ENCODE measurements around the gene FBXO44. TPM values are rescaled to one million over a fixed set of nuclear protein-coding genes. Genes with fewer than 3 reads are reported as not detected.
A peak's percentile ranks its signal among the peaks of the same experiment; 100 is the strongest.

Gene FBXO44
- polyA plus RNA-seq, 4 donors: 11.0 to 32.4 (median 27.8) TPM

DNA sequence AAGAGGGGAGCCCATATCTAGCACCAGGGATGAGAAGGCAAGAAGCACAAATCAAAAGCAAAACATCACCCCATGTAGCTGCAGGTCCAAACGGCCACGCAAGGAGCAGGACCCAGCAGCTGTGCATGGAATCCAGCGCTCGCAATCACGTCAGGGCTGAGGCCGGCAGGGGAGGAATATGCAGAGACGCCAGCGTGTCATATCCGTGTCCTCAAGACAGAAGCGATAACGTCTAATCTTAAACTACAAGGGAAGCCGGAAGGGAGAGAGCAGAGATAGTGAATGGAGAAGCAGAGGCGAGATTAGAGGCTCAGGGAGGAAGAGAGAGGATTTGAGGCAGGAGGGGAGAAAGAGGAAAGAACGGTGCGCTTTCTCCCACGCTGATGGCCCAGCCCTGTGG lies 39.6 kb upstream of the FBXO44 start:
- FAIRE-seq: no peak
- WGBS, 3 donors: 25 to 54% (median 35%) methylated on average over 16 of the region's 16 CpGs

DNA sequence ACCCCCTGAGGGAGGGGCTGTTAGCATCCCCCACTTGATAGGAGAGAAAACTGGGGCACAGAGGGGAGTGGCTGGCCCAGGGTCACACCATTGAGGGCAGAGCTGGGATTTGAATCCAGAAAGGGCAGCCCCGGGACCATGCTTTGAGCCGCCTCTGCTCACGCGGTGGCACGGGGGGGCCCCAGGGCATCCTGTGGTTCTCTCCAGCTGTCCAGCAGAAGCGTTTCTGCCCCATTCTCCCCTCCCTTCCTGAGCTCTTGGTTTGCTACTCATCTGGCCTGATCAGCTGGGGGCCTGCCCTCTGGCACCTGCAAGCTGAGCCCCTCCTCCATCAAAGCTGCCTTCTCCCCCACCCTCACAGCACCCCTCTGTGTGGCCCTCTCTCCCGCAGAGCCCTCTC lies 37.9 kb upstream of the FBXO44 start:
- FAIRE-seq (no peak), DNase-seq (no peak)
- WGBS, 3 donors: 59 to 70% (median 68%) methylated on average over 6 to 7 of the region's 7 CpGs
- no peaks in the 10 kb centered on the region for H3K36me3 ChIP-seq (ENCODE audit: control insufficient read depth in 3 of 3, insufficient read depth in 2 of 3, low read depth in 1 of 3, low read length in 3 of 3)
- H3K27me3 ChIP-seq (ENCODE audit: control insufficient read depth in 3 of 3, insufficient read depth in 3 of 3, low read length in 3 of 3): peaks cover 0 to 3% (median 0%) of the 10 kb centered on the region in 3 donors
- no peak overlapping the region for H3K27ac ChIP-seq (ENCODE audit: low read depth in 1 of 3, low read length in 2 of 3)
- no peaks in the 10 kb centered on the region for H3K9me3 ChIP-seq (ENCODE audit: control insufficient read depth in 2 of 2, insufficient read depth in 1 of 2, low read depth in 1 of 2, low read length in 1 of 2)
- no peaks in the 10 kb centered on the region for H3K4me1 ChIP-seq (ENCODE audit: control insufficient read depth in 3 of 3, insufficient read depth in 2 of 3, low read depth in 1 of 3, low read length in 2 of 3)
- no peak overlapping the region for H3K4me3 ChIP-seq (ENCODE audit: low read depth in 1 of 3, low read length in 3 of 3)

More for the DNA sequence above, 39.6 kb upstream of the FBXO44 start:
- Histone ChIP-seq H3K4me3 (ENCODE audit: low read depth in 1 of 3, low read length in 3 of 3) (no peak overlapping the region), H3K9me3 (ENCODE audit: control insufficient read depth in 2 of 2, insufficient read depth in 1 of 2, low read depth in 1 of 2, low read length in 1 of 2) (no peaks in the 10 kb centered on the region), H3K27ac (ENCODE audit: low read depth in 1 of 3, low read length in 2 of 3) (no peak overlapping the region), H3K36me3 (ENCODE audit: control insufficient read depth in 3 of 3, insufficient read depth in 2 of 3, low read depth in 1 of 3, low read length in 3 of 3) (no peaks in the 10 kb centered on the region), H3K4me1 (ENCODE audit: control insufficient read depth in 3 of 3, insufficient read depth in 2 of 3, low read depth in 1 of 3, low read length in 2 of 3) (no peaks in the 10 kb centered on the region), H3K27me3 (ENCODE audit: control insufficient read depth in 3 of 3, insufficient read depth in 3 of 3, low read length in 3 of 3) (peaks cover 0 to 3% (median 0%) of the 10 kb centered on the region in 3 donors)
- DNase-seq: peak in 1 of 2 donors; percentile 7

DNA sequence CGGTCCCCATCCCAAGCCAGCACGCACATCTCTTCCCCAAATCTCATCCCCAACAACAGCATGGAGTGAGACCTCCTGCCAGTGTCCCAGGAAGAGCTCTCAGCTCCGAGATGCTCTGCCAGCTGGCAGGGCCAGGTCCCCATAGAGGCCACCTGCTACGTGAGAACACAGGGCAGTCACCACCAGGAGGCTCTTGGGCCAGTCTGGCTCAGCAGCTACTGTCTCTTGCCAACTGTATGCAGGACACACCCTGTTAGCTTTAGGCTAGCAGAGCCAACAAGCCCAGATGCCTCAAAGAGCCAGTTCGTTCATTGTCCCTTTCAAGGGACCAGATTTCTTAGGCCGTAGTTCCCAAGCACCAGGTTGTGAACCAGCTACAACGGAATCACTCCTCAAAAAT lies 37.4 kb upstream of the FBXO44 start:
- Histone ChIP-seq H3K4me3 (ENCODE audit: low read depth in 1 of 3, low read length in 3 of 3) (no peak overlapping the region), H3K27ac (ENCODE audit: low read depth in 1 of 3, low read length in 2 of 3) (no peak overlapping the region), H3K36me3 (ENCODE audit: control insufficient read depth in 3 of 3, insufficient read depth in 2 of 3, low read depth in 1 of 3, low read length in 3 of 3) (no peaks in the 10 kb centered on the region), H3K4me1 (ENCODE audit: control insufficient read depth in 3 of 3, insufficient read depth in 2 of 3, low read depth in 1 of 3, low read length in 2 of 3) (no peaks in the 10 kb centered on the region), H3K27me3 (ENCODE audit: control insufficient read depth in 3 of 3, insufficient read depth in 3 of 3, low read length in 3 of 3) (no peaks in the 10 kb centered on the region), H3K9me3 (ENCODE audit: control insufficient read depth in 2 of 2, insufficient read depth in 1 of 2, low read depth in 1 of 2, low read length in 1 of 2) (no peaks in the 10 kb centered on the region)
- DNase-seq (peak in 1 of 2 donors; percentile 7), FAIRE-seq (no peak)
- WGBS, 3 donors: 49 to 61% (median 54%) methylated on average over 7 of the region's 7 CpGs

DNA sequence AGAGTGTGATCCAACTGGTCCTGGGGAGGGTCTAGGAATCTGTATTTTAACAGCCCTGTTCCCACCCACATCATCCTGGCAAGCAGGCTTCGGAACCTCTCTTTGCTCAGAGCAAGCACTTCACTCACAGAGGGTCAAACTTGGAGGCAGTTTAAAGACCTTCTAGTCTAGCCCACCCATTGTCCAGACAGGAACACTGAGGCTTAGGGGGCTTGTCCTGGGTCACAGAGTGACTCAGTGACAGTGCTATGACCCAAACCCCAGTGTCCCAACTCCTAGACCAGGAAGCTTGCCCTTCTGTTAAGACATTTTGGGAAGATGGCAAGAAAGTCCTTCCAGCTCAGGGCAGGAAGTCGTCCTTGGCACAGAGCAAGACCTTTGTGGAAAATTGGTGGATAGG lies 36.9 kb upstream of the FBXO44 start:
- WGBS, 3 donors: 85 to 88% (median 85%) methylated on average over 2 of the region's 2 CpGs
- Histone ChIP-seq H3K27ac (ENCODE audit: low read depth in 1 of 3, low read length in 2 of 3) (no peak overlapping the region), H3K36me3 (ENCODE audit: control insufficient read depth in 3 of 3, insufficient read depth in 2 of 3, low read depth in 1 of 3, low read length in 3 of 3) (no peaks in the 10 kb centered on the region), H3K9me3 (ENCODE audit: control insufficient read depth in 2 of 2, insufficient read depth in 1 of 2, low read depth in 1 of 2, low read length in 1 of 2) (no peaks in the 10 kb centered on the region), H3K4me1 (ENCODE audit: control insufficient read depth in 3 of 3, insufficient read depth in 2 of 3, low read depth in 1 of 3, low read length in 2 of 3) (no peaks in the 10 kb centered on the region), H3K27me3 (ENCODE audit: control insufficient read depth in 3 of 3, insufficient read depth in 3 of 3, low read length in 3 of 3) (no peaks in the 10 kb centered on the region), H3K4me3 (ENCODE audit: low read depth in 1 of 3, low read length in 3 of 3) (no peak overlapping the region)
- FAIRE-seq: no peak
- DNase-seq: no peak

DNA sequence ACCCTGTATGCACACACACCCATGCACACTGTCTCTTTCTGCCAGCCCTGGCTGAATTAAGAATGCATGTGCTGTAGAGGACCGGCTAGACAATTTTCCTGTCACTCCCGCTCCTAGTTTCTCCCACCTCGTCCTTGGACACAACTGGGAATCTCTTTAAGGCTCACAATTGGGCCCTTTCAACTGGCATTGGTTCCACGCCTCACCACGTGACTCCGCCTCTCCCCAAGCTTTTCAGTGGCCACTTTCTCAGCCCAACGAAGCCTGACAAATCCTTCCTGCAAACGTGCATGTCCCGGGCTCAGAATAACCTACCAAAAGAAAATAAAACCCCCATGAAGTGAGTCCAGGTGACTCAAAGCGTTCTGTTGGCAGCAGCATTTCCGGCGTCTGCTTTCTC lies 34.3 kb upstream of the FBXO44 start:
- FAIRE-seq (no peak), DNase-seq (no peak)
- WGBS, 3 donors: 54 to 57% (median 55%) methylated on average over 12 of the region's 12 CpGs
- H3K4me1 ChIP-seq (ENCODE audit: control insufficient read depth in 3 of 3, insufficient read depth in 2 of 3, low read depth in 1 of 3, low read length in 2 of 3): no peaks in the 10 kb centered on the region
- H3K9me3 ChIP-seq (ENCODE audit: control insufficient read depth in 2 of 2, insufficient read depth in 1 of 2, low read depth in 1 of 2, low read length in 1 of 2): no peaks in the 10 kb centered on the region
- H3K4me3 ChIP-seq (ENCODE audit: low read depth in 1 of 3, low read length in 3 of 3): no peak overlapping the region
- no peaks in the 10 kb centered on the region for H3K27me3 ChIP-seq (ENCODE audit: control insufficient read depth in 3 of 3, insufficient read depth in 3 of 3, low read length in 3 of 3)
- H3K27ac ChIP-seq (ENCODE audit: low read depth in 1 of 3, low read length in 2 of 3): no peak overlapping the region
- no peaks in the 10 kb centered on the region for H3K36me3 ChIP-seq (ENCODE audit: control insufficient read depth in 3 of 3, insufficient read depth in 2 of 3, low read depth in 1 of 3, low read length in 3 of 3)

DNA sequence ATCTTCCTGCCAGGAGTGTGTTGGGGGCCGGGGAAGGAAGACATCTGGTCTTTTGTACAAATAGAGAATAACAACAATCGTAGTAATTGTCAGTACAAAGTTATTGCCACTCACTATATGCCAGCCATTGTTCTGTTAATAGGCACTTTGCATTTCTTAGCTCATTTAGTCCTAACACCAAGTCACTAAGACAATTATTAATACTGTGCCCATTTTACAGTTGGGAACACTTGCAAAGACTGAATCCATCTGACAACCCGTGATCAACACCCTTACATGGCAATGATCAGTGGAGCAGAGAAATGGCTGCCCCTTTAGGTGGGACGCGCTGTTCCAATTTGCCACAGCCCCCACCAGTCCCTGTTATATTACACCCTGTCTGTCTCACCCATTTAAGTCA lies 33.8 kb upstream of the FBXO44 start:
- H3K4me1 ChIP-seq (ENCODE audit: control insufficient read depth in 3 of 3, insufficient read depth in 2 of 3, low read depth in 1 of 3, low read length in 2 of 3): no peaks in the 10 kb centered on the region
- DNase-seq (no peak), FAIRE-seq (no peak)
- H3K27ac ChIP-seq (ENCODE audit: low read depth in 1 of 3, low read length in 2 of 3): no peak overlapping the region
- no peaks in the 10 kb centered on the region for H3K36me3 ChIP-seq (ENCODE audit: control insufficient read depth in 3 of 3, insufficient read depth in 2 of 3, low read depth in 1 of 3, low read length in 3 of 3)
- no peaks in the 10 kb centered on the region for H3K27me3 ChIP-seq (ENCODE audit: control insufficient read depth in 3 of 3, insufficient read depth in 3 of 3, low read length in 3 of 3)
- no peaks in the 10 kb centered on the region for H3K9me3 ChIP-seq (ENCODE audit: control insufficient read depth in 2 of 2, insufficient read depth in 1 of 2, low read depth in 1 of 2, low read length in 1 of 2)
- WGBS, 3 donors: 76 to 91% (median 86%) methylated on average over 5 of the region's 5 CpGs
- H3K4me3 ChIP-seq (ENCODE audit: low read depth in 1 of 3, low read length in 3 of 3): no peak overlapping the region

DNA sequence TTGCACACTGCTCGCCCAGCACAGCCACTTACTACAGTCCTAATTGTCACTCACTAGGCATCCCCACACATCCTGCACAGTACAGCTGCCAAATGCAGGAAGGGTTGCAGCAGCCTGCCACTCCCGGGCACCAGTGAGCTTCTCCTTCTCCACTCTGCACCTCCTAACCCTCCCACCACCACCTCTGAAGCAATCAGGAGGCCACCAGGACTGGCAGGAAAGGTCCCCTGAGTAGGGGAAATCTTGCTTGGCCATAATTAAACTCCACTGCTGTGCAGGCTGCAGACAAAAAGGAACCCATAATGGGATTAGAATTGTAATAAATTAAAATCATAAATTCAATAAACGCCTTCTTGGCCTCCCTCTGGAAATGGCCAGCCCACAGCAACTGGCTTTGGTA lies 32.3 kb upstream of the FBXO44 start:
- Histone ChIP-seq H3K4me3 (ENCODE audit: low read depth in 1 of 3, low read length in 3 of 3) (no peak overlapping the region), H3K4me1 (ENCODE audit: control insufficient read depth in 3 of 3, insufficient read depth in 2 of 3, low read depth in 1 of 3, low read length in 2 of 3) (no peaks in the 10 kb centered on the region), H3K27me3 (ENCODE audit: control insufficient read depth in 3 of 3, insufficient read depth in 3 of 3, low read length in 3 of 3) (peaks cover 0 to 1% (median 0%) of the 10 kb centered on the region in 3 donors), H3K9me3 (ENCODE audit: control insufficient read depth in 2 of 2, insufficient read depth in 1 of 2, low read depth in 1 of 2, low read length in 1 of 2) (no peaks in the 10 kb centered on the region), H3K36me3 (ENCODE audit: control insufficient read depth in 3 of 3, insufficient read depth in 2 of 3, low read depth in 1 of 3, low read length in 3 of 3) (no peaks in the 10 kb centered on the region), H3K27ac (ENCODE audit: low read depth in 1 of 3, low read length in 2 of 3) (no peak overlapping the region)
- DNase-seq (no peak), FAIRE-seq (no peak)
- WGBS, 3 donors: 39 to 54% (median 45%) methylated on average over 3 of the region's 3 CpGs

DNA sequence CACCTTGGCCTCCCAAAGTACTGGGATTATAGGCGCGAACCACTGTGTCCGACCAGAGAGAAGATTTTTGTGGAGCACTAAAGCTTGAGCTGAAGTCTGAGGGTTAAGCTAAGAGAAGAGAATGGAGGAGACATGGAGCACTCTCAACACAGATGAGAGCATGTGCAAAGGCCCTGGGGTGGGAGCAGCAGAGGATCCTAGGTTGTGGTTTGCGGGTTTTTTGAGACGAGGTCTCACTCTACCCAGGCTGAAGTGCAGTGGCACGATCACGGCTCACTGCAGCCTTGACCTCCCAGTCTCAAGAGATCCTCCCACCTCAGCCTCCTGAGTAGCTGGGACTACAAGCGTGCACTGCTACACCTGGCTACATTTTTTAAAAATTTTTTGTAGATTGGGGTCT lies 31.0 kb upstream of the FBXO44 start:
- H3K4me3 ChIP-seq (ENCODE audit: low read depth in 1 of 3, low read length in 3 of 3): no peak overlapping the region
- H3K27ac ChIP-seq (ENCODE audit: low read depth in 1 of 3, low read length in 2 of 3): no peak overlapping the region
- 75 to 81% (median 79%) methylated on average over 8 of the region's 8 CpGs for WGBS, 3 donors
- H3K27me3 ChIP-seq (ENCODE audit: control insufficient read depth in 3 of 3, insufficient read depth in 3 of 3, low read length in 3 of 3): peaks cover 0 to 2% (median 0%) of the 10 kb centered on the region in 3 donors
- no peaks in the 10 kb centered on the region for H3K9me3 ChIP-seq (ENCODE audit: control insufficient read depth in 2 of 2, insufficient read depth in 1 of 2, low read depth in 1 of 2, low read length in 1 of 2)
- FAIRE-seq (no peak), DNase-seq (no peak)
- H3K36me3 ChIP-seq (ENCODE audit: control insufficient read depth in 3 of 3, insufficient read depth in 2 of 3, low read depth in 1 of 3, low read length in 3 of 3): no peaks in the 10 kb centered on the region
- no peaks in the 10 kb centered on the region for H3K4me1 ChIP-seq (ENCODE audit: control insufficient read depth in 3 of 3, insufficient read depth in 2 of 3, low read depth in 1 of 3, low read length in 2 of 3)

DNA sequence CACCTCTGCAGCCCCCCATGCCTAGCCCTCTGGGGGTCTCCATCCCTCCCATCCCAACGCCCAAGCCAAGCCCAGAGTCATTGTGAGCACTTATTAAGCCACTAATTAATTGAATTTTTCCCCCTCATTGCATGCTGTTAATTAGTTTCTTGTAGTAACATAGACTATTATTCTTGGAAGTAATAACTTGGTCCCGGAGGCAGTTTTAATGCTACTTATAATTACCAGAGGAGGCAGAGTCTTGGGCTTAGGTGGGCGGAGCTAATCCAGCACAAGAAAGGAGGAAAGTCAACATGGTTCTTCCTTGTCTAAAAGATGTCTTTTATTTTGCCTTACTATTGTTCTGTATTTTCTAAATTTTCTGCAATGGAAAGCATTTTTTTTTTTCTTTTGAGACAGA lies 28.1 kb upstream of the FBXO44 start:
- 56 to 64% (median 61%) methylated on average over 3 of the region's 3 CpGs for WGBS, 3 donors
- peaks cover 0 to 6% (median 6%) of the 10 kb centered on the region in 3 donors for H3K27me3 ChIP-seq (ENCODE audit: control insufficient read depth in 3 of 3, insufficient read depth in 3 of 3, low read length in 3 of 3)
- no peaks in the 10 kb centered on the region for H3K36me3 ChIP-seq (ENCODE audit: control insufficient read depth in 3 of 3, insufficient read depth in 2 of 3, low read depth in 1 of 3, low read length in 3 of 3)
- no peak for DNase-seq
- H3K4me1 ChIP-seq (ENCODE audit: control insufficient read depth in 3 of 3, insufficient read depth in 2 of 3, low read depth in 1 of 3, low read length in 2 of 3): no peaks in the 10 kb centered on the region
- FAIRE-seq: no peak
- H3K9me3 ChIP-seq (ENCODE audit: control insufficient read depth in 2 of 2, insufficient read depth in 1 of 2, low read depth in 1 of 2, low read length in 1 of 2): no peaks in the 10 kb centered on the region
- no peak overlapping the region for H3K4me3 ChIP-seq (ENCODE audit: low read depth in 1 of 3, low read length in 3 of 3)
- no peak overlapping the region for H3K27ac ChIP-seq (ENCODE audit: low read depth in 1 of 3, low read length in 2 of 3)

Measured in small intestine (tissue), 7 donors.